GM19240 (cell line): ENCODE data around the gene HOXD12.

Source experiments
- DNase-seq: peaks from one replicate; pipeline ENCODE4 v3.0.0; 2011; ENCODE audit warnings: low spot score; ENCODE audit not compliant: insufficient read length

The HOXD12 gene

GRCh38 chr2:176099728-176100546 lies at the start of gene HOXD12:
HOXD12 (plus strand) TSS chr2:176099795; CDS start chr2:176099802, 7 bp downstream.
- DNase-seq = no peak

- DNase-seq = no peak
These were observed 43.2 kb upstream of the HOXD12 start for GRCh38 chr2:176056406-176056805.

- no peak for DNase-seq
These were observed 35.6 kb upstream of the HOXD12 start for GRCh38 chr2:176063958-176064357.

- DNase-seq = no peak
These were observed 32.7 kb upstream of the HOXD12 start for GRCh38 chr2:176066645-176067588.

GRCh38 chr2:176067589-176068418 lies 31.8 kb upstream of the HOXD12 start:
- DNase-seq = no peak

- no peak for DNase-seq
These were observed 31.2 kb upstream of the HOXD12 start for GRCh38 chr2:176068419-176068832.

- DNase-seq = no peak
These were observed 28.0 kb upstream of the HOXD12 start for GRCh38 chr2:176071330-176072291.

GRCh38 chr2:176072292-176072669 lies 27.3 kb upstream of the HOXD12 start:
- DNase-seq = no peak

GRCh38 chr2:176072951-176073904 lies 26.4 kb upstream of the HOXD12 start:
- DNase-seq = no peak

- no peak for DNase-seq
These were observed 24.6 kb upstream of the HOXD12 start for GRCh38 chr2:176074919-176075425.

- no peak for DNase-seq
These were observed 24.1 kb upstream of the HOXD12 start for GRCh38 chr2:176075481-176075880.

- no peak for DNase-seq
These were observed 23.5 kb upstream of the HOXD12 start for GRCh38 chr2:176076063-176076462.

- DNase-seq = no peak
These were observed 22.8 kb upstream of the HOXD12 start for GRCh38 chr2:176076796-176077195.

GRCh38 chr2:176078541-176079284 lies 20.9 kb upstream of the HOXD12 start:
- no peak for DNase-seq

- no peak for DNase-seq
These were observed 20.2 kb upstream of the HOXD12 start for GRCh38 chr2:176079285-176079830.

- DNase-seq = no peak
These were observed 19.6 kb upstream of the HOXD12 start for GRCh38 chr2:176079831-176080539.
